GM08714 (cell line): ENCODE results near the gene WIZ.

Source experiments
- H3K4me3 ChIP-seq: fragments of 200-500 bp; sonication (Bioruptor generic); 2 replicates; pipeline ENCODE4 v1.5.1; 2014; ENCODE audit warnings: mild to moderate bottlenecking, low read length, inconsistent platforms
- ZNF274 ChIP-seq: IDR thresholded peaks from 2 replicates; pipeline ENCODE4 v1.6.1; 2012; ENCODE audit warnings: mild to moderate bottlenecking, low read depth, low read length

The WIZ gene

DNA sequence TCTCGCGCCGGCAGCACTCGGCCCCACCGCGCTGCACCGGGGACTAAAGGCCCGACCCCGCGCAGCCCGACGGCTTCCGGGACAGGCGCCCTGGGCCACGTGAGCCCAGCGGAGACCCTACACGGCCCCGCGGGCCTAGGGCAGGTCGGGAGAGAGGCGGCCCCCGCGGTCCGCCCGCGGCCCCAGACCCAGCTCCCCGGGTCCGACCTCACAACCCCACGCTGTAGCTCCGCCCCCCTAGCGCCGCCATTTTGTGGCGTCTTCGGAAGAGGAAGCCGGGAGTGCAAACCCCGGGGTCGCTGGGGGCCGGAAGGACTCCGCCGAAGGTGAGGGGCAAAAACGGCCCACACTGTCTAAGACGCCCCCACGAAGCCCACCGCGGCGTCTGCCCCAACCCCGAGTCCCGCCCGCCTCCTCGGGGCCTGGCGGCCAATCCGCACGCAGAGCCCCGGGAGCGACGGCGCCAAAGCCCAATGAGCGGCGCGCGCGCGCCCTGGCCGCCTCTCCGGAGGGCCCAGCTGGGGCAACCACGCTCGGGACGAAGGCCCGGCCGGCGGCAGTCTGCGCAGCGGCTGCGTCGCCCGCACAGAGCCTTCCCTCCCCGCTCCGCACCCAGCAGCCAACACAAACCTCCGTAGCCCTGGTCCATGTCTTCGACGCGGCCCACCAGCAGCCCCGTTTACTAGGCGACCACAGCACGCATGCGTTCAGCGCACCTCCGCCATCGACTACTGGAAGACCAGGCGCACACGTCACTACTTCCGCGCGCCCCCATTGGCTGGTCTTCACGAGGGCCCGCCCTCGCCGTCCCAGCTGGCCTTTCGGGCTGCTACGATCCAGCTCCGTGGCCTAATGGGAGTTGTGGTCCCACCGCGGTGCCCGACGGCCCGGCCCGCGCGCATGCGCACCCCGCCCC is 70.4 kb downstream of the WIZ start, which contains the start of gene AKAP8:
AKAP8 (minus strand) TSS at position 705 of the 916 bp plus-strand sequence; CDS start at position 649, 56 bp downstream.
- no peak for TF ChIP-seq ZNF274
- H3K4me3 ChIP-seq: peak within 1 kb of the TSS; percentile 81

DNA sequence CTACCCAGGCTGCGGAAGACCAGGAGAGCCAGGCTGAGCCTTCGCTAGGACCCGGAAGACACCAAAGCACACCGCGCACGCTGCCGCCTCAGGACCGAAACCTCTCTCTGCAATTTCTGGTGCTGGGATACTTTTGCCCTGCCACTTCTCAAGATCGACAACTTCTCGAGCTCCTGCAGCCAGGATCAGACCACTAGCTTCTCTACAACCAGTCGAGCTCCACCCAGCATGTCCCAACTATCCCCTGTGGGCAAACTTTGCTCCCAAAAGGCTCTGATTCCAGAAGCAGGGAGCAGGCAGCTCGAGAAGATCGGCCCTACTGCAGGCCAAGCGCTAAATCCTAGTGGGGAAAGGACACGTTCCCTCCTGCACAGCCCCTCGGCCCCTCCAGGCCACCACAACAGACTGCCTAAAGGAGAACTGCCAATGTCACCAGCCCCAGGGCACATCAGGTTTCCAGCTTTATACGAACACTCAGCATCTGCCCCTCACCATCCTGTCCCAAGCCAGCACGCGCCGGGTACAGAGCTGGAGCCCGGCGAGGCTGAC is 71.1 kb downstream of the WIZ start:
- peak overlapping the region; percentile 81 for H3K4me3 ChIP-seq
- no peak for TF ChIP-seq ZNF274

DNA sequence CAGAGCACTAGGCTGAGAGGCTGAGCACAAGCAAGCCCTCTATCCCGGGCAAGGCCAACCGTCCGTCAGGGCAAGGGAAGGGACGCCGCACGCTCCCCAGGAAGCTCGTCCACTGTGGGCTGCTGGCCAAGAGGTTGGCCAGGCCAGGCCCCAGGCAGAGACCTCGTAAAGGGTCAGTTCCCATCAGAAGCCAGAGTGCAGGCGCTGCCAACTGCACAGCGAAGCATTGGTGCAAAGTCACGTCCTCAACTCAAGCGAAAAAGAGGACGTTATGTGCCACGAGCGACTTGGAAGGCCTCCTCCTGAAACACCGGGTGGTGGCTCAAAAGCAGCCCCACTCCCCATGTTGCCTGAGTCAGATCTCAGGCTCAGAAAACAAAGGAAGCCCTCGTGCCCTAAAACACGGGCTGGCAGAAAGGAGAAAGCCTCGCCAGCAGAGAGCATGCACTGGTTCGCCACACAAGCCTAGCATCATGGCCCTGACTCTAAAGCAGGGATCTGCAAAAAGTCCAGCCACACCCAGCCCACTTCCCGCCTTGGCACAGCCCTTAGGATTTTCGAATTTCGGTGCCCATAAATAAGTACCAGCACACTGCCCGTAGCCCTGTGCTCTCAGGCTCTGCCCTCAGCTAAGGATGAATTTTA is 74.8 kb downstream of the WIZ start:
- H3K4me3 ChIP-seq: no peak overlapping the region
- no peak for TF ChIP-seq ZNF274

DNA sequence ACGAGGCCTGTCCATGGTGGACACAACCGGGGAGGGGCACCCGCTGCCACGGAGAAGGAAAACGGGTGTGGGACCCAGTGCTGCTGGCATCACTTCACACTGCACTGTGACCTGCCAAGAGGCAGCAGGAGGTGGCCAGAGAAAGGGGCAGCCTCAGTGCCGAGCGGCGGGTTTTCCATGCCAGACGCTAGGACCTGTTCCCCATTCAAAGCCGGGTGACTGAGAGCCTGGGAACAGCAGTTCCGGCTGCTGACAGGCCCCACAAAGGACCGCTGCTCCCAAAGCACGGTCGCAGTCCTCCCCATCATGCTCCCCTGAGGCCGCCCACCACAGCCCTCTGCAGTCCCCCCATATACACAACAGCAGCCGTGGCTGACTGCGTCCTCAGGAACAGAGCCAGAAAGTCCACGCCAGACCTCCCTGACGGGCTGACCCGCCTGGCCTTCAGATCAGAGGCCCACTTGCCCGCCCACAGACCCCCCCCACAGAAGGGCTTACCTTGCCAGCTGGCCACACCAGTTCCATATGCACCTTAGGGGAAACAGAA is 75.6 kb downstream of the WIZ start:
- TF ChIP-seq ZNF274: no peak

GRCh38 chr19:15373644-15374043 is 76.1 kb downstream of the WIZ start:
- no peak for TF ChIP-seq ZNF274
- no peak overlapping the region for H3K4me3 ChIP-seq

More for the DNA sequence above, 75.6 kb downstream of the WIZ start:
- no peak overlapping the region for H3K4me3 ChIP-seq

- no peak overlapping the region for H3K4me3 ChIP-seq
- no peak for TF ChIP-seq ZNF274
These were observed 76.9 kb downstream of the WIZ start for GRCh38 chr19:15372891-15373301.

DNA sequence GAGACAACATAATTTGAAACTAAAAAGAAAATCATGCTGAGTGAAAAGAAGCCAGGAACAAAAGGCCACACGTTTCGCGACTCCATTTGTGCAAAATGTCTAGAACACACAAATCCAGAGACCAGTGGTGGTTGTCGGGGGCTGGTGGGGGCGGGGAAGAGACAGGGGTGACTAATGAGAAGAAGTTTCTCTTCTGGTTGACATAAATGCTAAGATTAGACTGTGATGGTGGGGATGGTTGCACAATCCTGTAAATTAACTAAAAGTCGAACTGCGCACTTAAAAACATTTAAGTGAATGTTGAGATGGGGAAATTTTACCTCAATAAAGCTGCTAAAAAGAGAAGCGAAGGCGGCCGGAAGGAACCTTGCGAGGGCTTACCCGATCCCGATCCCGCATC is 77.3 kb downstream of the WIZ start:
- no peak for TF ChIP-seq ZNF274
- H3K4me3 ChIP-seq: no peak overlapping the region

- no peak for TF ChIP-seq ZNF274
These were observed 77.9 kb downstream of the WIZ start for GRCh38 chr19:15371786-15372380.

GRCh38 chr19:15371119-15371518 is 78.6 kb downstream of the WIZ start:
- no peak overlapping the region for H3K4me3 ChIP-seq
- no peak for TF ChIP-seq ZNF274

More at GRCh38 chr19:15371786-15372380, 77.9 kb downstream of the WIZ start:
- H3K4me3 ChIP-seq: no peak overlapping the region
